ENCODE results near the gene ACOT11.

The ACOT11 gene

DNA sequence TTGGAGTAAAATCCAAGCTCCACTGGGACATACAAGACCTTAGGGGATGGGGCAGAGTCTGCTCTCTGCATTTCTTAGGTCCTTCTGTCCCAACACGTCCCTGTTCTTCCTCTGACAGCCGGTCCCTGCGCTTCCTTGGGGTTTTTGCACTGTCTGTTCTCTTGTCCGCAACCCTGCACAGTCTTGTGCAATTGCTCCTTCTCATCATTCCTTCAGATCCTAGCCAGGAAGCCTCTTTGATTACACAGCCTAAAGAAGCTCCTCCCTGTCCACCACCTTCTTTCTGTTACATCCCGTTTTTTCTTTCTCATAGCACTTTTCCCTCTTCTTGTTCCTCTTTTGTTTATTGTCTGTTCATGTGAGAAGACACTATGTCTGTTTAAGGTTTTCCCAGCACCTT, 19.9 kb downstream of the ACOT11 start:
- Histone ChIP-seq H3K4me3 (ENCODE audit: low read depth, low read length) (no peak overlapping the region), H3K4me1 (ENCODE audit: control insufficient read depth, insufficient read depth, low read length) (peaks cover 50% of the 10 kb centered on the region), H3K9ac (ENCODE audit: low read length) (no peak overlapping the region), H3K27me3 (ENCODE audit: control insufficient read depth, insufficient read depth, low read length) (no peaks in the 10 kb centered on the region), H3K9me3 (ENCODE audit: control insufficient read depth, insufficient read depth, low read depth, low read length) (peaks cover 6% of the 10 kb centered on the region; the same call in 1 of the 2 replicates), H3K27ac (ENCODE audit: low read depth, low read length) (no peak overlapping the region), H3K36me3 (ENCODE audit: control insufficient read depth, insufficient read depth, low read length) (no peaks in the 10 kb centered on the region)

GRCh38 chr1:54569339-54569738, 21.3 kb downstream of the ACOT11 start:
- Histone ChIP-seq H3K9ac (ENCODE audit: low read length) (no peak overlapping the region), H3K27me3 (ENCODE audit: control insufficient read depth, insufficient read depth, low read length) (no peaks in the 10 kb centered on the region), H3K9me3 (ENCODE audit: control insufficient read depth, insufficient read depth, low read depth, low read length) (no peaks in the 10 kb centered on the region), H3K4me3 (ENCODE audit: low read depth, low read length) (no peak overlapping the region), H3K4me1 (ENCODE audit: control insufficient read depth, insufficient read depth, low read length) (peaks cover 50% of the 10 kb centered on the region), H3K27ac (ENCODE audit: low read depth, low read length) (no peak overlapping the region), H3K36me3 (ENCODE audit: control insufficient read depth, insufficient read depth, low read length) (no peaks in the 10 kb centered on the region)

DNA sequence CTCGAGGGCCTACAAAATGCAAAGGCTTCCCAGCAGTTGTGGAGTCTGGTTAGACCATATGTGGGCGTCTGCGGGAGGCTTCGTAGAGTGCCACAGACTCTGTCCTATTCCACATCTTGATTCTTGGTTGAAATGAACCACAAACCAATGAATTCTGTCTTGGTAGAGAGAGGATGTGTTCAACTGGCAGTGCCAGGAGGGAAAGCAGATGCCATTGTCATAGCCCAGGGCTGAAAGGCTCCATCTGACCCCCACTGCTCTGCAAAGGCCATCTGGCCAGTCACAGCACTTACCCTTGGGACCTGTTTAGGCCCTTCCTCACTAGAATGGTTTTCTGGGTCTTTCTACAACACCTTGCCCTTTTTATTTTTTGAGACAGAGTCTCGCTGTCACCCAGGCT, 22.1 kb downstream of the ACOT11 start:
- H3K4me3 ChIP-seq (ENCODE audit: low read depth, low read length), result no peak overlapping the region
- H3K27me3 ChIP-seq (ENCODE audit: control insufficient read depth, insufficient read depth, low read length), result no peaks in the 10 kb centered on the region
- no peaks in the 10 kb centered on the region for H3K9me3 ChIP-seq (ENCODE audit: control insufficient read depth, insufficient read depth, low read depth, low read length)
- H3K27ac ChIP-seq (ENCODE audit: low read depth, low read length), result no peak overlapping the region
- no peak overlapping the region for H3K9ac ChIP-seq (ENCODE audit: low read length)
- no peaks in the 10 kb centered on the region for H3K36me3 ChIP-seq (ENCODE audit: control insufficient read depth, insufficient read depth, low read length)
- peaks cover 53% of the 10 kb centered on the region for H3K4me1 ChIP-seq (ENCODE audit: control insufficient read depth, insufficient read depth, low read length)

GRCh38 chr1:54571326-54571725, 23.3 kb downstream of the ACOT11 start:
- H3K4me3 ChIP-seq (ENCODE audit: low read depth, low read length), result no peak overlapping the region
- no peak overlapping the region for H3K9ac ChIP-seq (ENCODE audit: low read length)
- H3K36me3 ChIP-seq (ENCODE audit: control insufficient read depth, insufficient read depth, low read length), result no peaks in the 10 kb centered on the region
- no peaks in the 10 kb centered on the region for H3K9me3 ChIP-seq (ENCODE audit: control insufficient read depth, insufficient read depth, low read depth, low read length)
- no peaks in the 10 kb centered on the region for H3K27me3 ChIP-seq (ENCODE audit: control insufficient read depth, insufficient read depth, low read length)
- no peak overlapping the region for H3K27ac ChIP-seq (ENCODE audit: low read depth, low read length)
- peaks cover 56% of the 10 kb centered on the region for H3K4me1 ChIP-seq (ENCODE audit: control insufficient read depth, insufficient read depth, low read length)

- no peaks in the 10 kb centered on the region for H3K9me3 ChIP-seq (ENCODE audit: control insufficient read depth, insufficient read depth, low read depth, low read length)
- H3K4me1 ChIP-seq (ENCODE audit: control insufficient read depth, insufficient read depth, low read length), result peaks cover 56% of the 10 kb centered on the region
- H3K9ac ChIP-seq (ENCODE audit: low read length), result no peak overlapping the region
- no peaks in the 10 kb centered on the region for H3K27me3 ChIP-seq (ENCODE audit: control insufficient read depth, insufficient read depth, low read length)
- H3K27ac ChIP-seq (ENCODE audit: low read depth, low read length), result no peak overlapping the region
- no peaks in the 10 kb centered on the region for H3K36me3 ChIP-seq (ENCODE audit: control insufficient read depth, insufficient read depth, low read length)
- no peak overlapping the region for H3K4me3 ChIP-seq (ENCODE audit: low read depth, low read length)
These were observed 23.9 kb downstream of the ACOT11 start for GRCh38 chr1:54571803-54572541.

DNA sequence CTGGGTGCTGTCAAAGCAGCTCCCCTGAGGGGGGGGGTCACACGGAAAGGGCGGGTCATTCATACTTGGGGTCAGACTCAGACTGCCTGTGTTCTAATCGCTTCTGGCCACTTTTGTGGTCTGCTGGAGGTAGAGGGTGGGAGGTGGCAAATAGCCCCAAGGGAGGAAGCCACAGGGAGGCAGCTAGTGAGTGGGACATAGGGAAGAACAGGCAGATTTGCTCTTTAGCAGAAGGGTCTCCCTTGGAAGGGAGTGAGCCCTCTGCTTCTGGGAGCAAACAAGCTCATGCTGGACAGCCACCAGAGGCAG, 24.5 kb downstream of the ACOT11 start:
- H3K4me1 ChIP-seq (ENCODE audit: control insufficient read depth, insufficient read depth, low read length), result peaks cover 55% of the 10 kb centered on the region
- H3K9ac ChIP-seq (ENCODE audit: low read length), result no peak overlapping the region
- no peak overlapping the region for H3K27ac ChIP-seq (ENCODE audit: low read depth, low read length)
- H3K9me3 ChIP-seq (ENCODE audit: control insufficient read depth, insufficient read depth, low read depth, low read length), result no peaks in the 10 kb centered on the region
- H3K36me3 ChIP-seq (ENCODE audit: control insufficient read depth, insufficient read depth, low read length), result no peaks in the 10 kb centered on the region
- no peak overlapping the region for H3K4me3 ChIP-seq (ENCODE audit: low read depth, low read length)
- H3K27me3 ChIP-seq (ENCODE audit: control insufficient read depth, insufficient read depth, low read length), result no peaks in the 10 kb centered on the region

- H3K4me3 ChIP-seq (ENCODE audit: low read depth, low read length), result no peak overlapping the region
- H3K36me3 ChIP-seq (ENCODE audit: control insufficient read depth, insufficient read depth, low read length), result no peaks in the 10 kb centered on the region
- H3K4me1 ChIP-seq (ENCODE audit: control insufficient read depth, insufficient read depth, low read length), result peaks cover 53% of the 10 kb centered on the region
- no peak overlapping the region for H3K9ac ChIP-seq (ENCODE audit: low read length)
- H3K27ac ChIP-seq (ENCODE audit: low read depth, low read length), result no peak overlapping the region
- no peaks in the 10 kb centered on the region for H3K9me3 ChIP-seq (ENCODE audit: control insufficient read depth, insufficient read depth, low read depth, low read length)
- H3K27me3 ChIP-seq (ENCODE audit: control insufficient read depth, insufficient read depth, low read length), result no peaks in the 10 kb centered on the region
These were observed 26.2 kb downstream of the ACOT11 start for GRCh38 chr1:54574158-54574778.

- Histone ChIP-seq H3K4me3 (ENCODE audit: low read depth, low read length) (no peak overlapping the region), H3K4me1 (ENCODE audit: control insufficient read depth, insufficient read depth, low read length) (peaks cover 49% of the 10 kb centered on the region), H3K9me3 (ENCODE audit: control insufficient read depth, insufficient read depth, low read depth, low read length) (no peaks in the 10 kb centered on the region), H3K36me3 (ENCODE audit: control insufficient read depth, insufficient read depth, low read length) (no peaks in the 10 kb centered on the region), H3K27me3 (ENCODE audit: control insufficient read depth, insufficient read depth, low read length) (no peaks in the 10 kb centered on the region), H3K9ac (ENCODE audit: low read length) (no peak overlapping the region), H3K27ac (ENCODE audit: low read depth, low read length) (no peak overlapping the region)
These were observed 27.1 kb downstream of the ACOT11 start for GRCh38 chr1:54575161-54575560.

- Histone ChIP-seq H3K27me3 (ENCODE audit: control insufficient read depth, insufficient read depth, low read length) (no peaks in the 10 kb centered on the region), H3K9me3 (ENCODE audit: control insufficient read depth, insufficient read depth, low read depth, low read length) (no peaks in the 10 kb centered on the region), H3K9ac (ENCODE audit: low read length) (no peak overlapping the region), H3K4me3 (ENCODE audit: low read depth, low read length) (no peak overlapping the region), H3K36me3 (ENCODE audit: control insufficient read depth, insufficient read depth, low read length) (no peaks in the 10 kb centered on the region), H3K4me1 (ENCODE audit: control insufficient read depth, insufficient read depth, low read length) (peaks cover 46% of the 10 kb centered on the region), H3K27ac (ENCODE audit: low read depth, low read length) (no peak overlapping the region)
These were observed 27.7 kb downstream of the ACOT11 start for GRCh38 chr1:54575605-54576290.

DNA sequence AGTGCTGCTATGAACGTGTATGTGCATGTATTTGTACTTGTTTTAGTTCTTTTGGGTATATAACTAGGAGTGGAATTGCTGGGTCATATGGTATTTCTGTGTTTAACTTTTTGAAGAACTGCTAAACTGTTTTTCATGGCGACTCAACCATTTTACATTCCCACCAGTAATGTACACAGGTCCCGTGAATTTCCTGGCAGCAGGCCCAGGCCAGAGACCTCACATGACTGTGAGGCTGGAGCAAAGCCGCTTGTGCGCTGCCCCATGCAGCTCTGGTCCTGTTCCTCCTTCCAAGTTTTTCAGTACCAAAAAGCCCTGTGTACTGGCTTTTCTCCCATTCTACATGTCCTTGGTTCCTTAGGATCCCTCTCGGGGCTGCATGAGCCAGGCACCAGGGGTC, 29.6 kb downstream of the ACOT11 start:
- Histone ChIP-seq H3K27me3 (ENCODE audit: control insufficient read depth, insufficient read depth, low read length) (no peaks in the 10 kb centered on the region), H3K27ac (ENCODE audit: low read depth, low read length) (no peak overlapping the region), H3K9ac (ENCODE audit: low read length) (no peak overlapping the region), H3K36me3 (ENCODE audit: control insufficient read depth, insufficient read depth, low read length) (no peaks in the 10 kb centered on the region), H3K4me3 (ENCODE audit: low read depth, low read length) (no peak overlapping the region), H3K9me3 (ENCODE audit: control insufficient read depth, insufficient read depth, low read depth, low read length) (no peaks in the 10 kb centered on the region), H3K4me1 (ENCODE audit: control insufficient read depth, insufficient read depth, low read length) (peaks cover 41% of the 10 kb centered on the region)

DNA sequence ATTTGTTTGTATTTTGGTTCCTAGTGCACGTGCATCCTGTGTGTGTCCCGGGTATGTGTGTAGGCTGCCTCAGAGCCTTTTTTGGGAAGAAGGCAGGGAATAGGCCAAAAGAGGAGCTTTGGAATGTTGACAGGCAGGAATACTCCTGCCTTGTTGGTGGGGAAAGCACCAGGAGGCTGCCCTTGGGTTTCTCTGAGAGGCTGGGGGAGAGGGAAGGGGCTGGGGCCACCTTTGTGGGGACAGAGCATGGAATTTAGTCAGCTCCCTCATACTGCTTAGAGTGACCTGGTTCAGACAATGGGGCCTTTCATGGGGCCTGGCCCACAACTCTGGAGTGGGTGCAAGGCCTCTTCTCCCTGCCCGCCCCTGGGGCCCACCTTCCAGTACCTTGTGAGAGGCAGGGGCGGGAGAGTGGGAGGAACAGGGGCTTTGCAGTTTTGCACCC, 31.3 kb downstream of the ACOT11 start:
- Histone ChIP-seq H3K4me1 (ENCODE audit: control insufficient read depth, insufficient read depth, low read length) (peaks cover 44% of the 10 kb centered on the region), H3K27ac (ENCODE audit: low read depth, low read length) (no peak overlapping the region), H3K36me3 (ENCODE audit: control insufficient read depth, insufficient read depth, low read length) (no peaks in the 10 kb centered on the region), H3K9ac (ENCODE audit: low read length) (no peak overlapping the region), H3K27me3 (ENCODE audit: control insufficient read depth, insufficient read depth, low read length) (no peaks in the 10 kb centered on the region), H3K9me3 (ENCODE audit: control insufficient read depth, insufficient read depth, low read depth, low read length) (no peaks in the 10 kb centered on the region), H3K4me3 (ENCODE audit: low read depth, low read length) (no peak overlapping the region)
